Stomach (tissue), 4 donors: ENCODE data around the gene TMEM132D.

ENCODE experiments used
- CTCF ChIP-seq, 7 experiments: fragments of 450-650 bp in 4 of 7; fragments of 200-600 bp in 3 of 7; sonication (generic) in 3 of 7; IDR thresholded peaks; one replicate each; pipeline ENCODE4 v1.5.1; 2016 to 2019; ENCODE audit warnings: antibody characterized with exemption in 7 of 7, control low read depth in 2 of 7, mild to moderate bottlenecking in 1 of 7
- EP300 ChIP-seq: sonication (generic); formaldehyde crosslinking; IDR thresholded peaks from one replicate; pipeline ENCODE4 v1.6.1; 2017; ENCODE audit warnings: antibody characterized with exemption
- POLR2AphosphoS5 ChIP-seq, 3 donors: sonication (generic); formaldehyde crosslinking; IDR thresholded peaks; one replicate each; pipeline ENCODE4 v1.6.1; 2016; ENCODE audit warnings: antibody characterized with exemption in 3 of 3

GRCh38 chr12:129381715-129382114, 522.1 kb downstream of the TMEM132D start:
- no peak for TF ChIP-seq CTCF (IDR thresholded peaks at IDR 0.05)
- TF ChIP-seq EP300, result no peak
- TF ChIP-seq POLR2AphosphoS5 (IDR thresholded peaks at IDR 0.05), result no peak
